HEK293 (cell line): ENCODE results near the gene ATP8A2.
"Not testable (repeated sequence)": the region's sequence is repeated elsewhere in the genome, so short reads cannot be mapped to it uniquely, and the experiment has no call there.

ENCODE experiments used
- CTCF ChIA-PET: fragments of 350-600 bp; formaldehyde crosslinking; extraction: SDS; loops from one replicate; lab custom pipeline; 2021; ENCODE audit warnings: antibody characterized with exemption; lab: Yijun Ruan, JAX
- POLR2A ChIA-PET: fragments of 300-600 bp; formaldehyde crosslinking; extraction: SDS; loops from one replicate; lab custom pipeline; 2020; ENCODE audit warnings: antibody characterized with exemption, inconsistent platforms; lab: Yijun Ruan, JAX
- H3K27ac ChIP-seq: fragments of 200-500 bp; sonication (Bioruptor generic); 2 replicates; pipeline ENCODE4 v1.5.1; 2014; ENCODE audit warnings: low read depth, low read length, control low read depth, inconsistent platforms; ENCODE audit errors: extremely low read depth
- H3K36me3 ChIP-seq, 2 experiments: fragments of 200-500 bp in 1 of 2; sonication (Bioruptor generic) in 1 of 2; 1 replicate in 1 of 2; 2 replicates in 1 of 2; pipeline ENCODE4 v1.5.1; 2014 to 2017; ENCODE audit warnings: inconsistent platforms in 2 of 2, low read length in 2 of 2; ENCODE audit not compliant: control insufficient read depth in 2 of 2, insufficient read depth in 1 of 2
- H3K4me1 ChIP-seq: fragments of 200-500 bp; sonication (Bioruptor generic); 2 replicates; pipeline ENCODE4 v1.5.1; 2014; ENCODE audit warnings: mild to moderate bottlenecking, low read length, inconsistent platforms; ENCODE audit not compliant: control insufficient read depth, insufficient read depth
- H3K4me3 ChIP-seq: 2 replicates; pipeline ENCODE4 v1.5.1; 2011; ENCODE audit warnings: low read depth, mild to moderate bottlenecking, control low read depth, low read length, moderate library complexity
- H3K9me3 ChIP-seq: fragments of 200-500 bp; sonication (Bioruptor generic); 2 replicates; pipeline ENCODE4 v1.5.1; 2014; ENCODE audit warnings: low read depth, low read length, inconsistent platforms; ENCODE audit not compliant: control insufficient read depth, insufficient read depth
- CTCF ChIP-seq: fragments of 450-650 bp; formaldehyde crosslinking; IDR thresholded peaks from 2 replicates; pipeline ENCODE4 v1.5.1; 2016; ENCODE audit warnings: missing biosample characterization, missing genetic modification characterization
- ELK4 ChIP-seq: IDR thresholded peaks from 2 replicates; pipeline ENCODE4 v1.6.1; 2011; ENCODE audit warnings: mild to moderate bottlenecking, low read depth, low read length, borderline replicate concordance
- GFI1B ChIP-seq: fragments of 450-650 bp; formaldehyde crosslinking; IDR thresholded peaks from 2 replicates; pipeline ENCODE4 v1.5.1; 2016; ENCODE audit warnings: missing biosample characterization, missing genetic modification characterization
- HOXA7 ChIP-seq: sonication (generic); formaldehyde crosslinking; IDR thresholded peaks from 2 replicates; pipeline ENCODE4 v1.8.1; 2022; ENCODE audit warnings: missing genetic modification reagents, borderline replicate concordance
- KLF8 ChIP-seq: fragments of 450-650 bp; formaldehyde crosslinking; IDR thresholded peaks from 2 replicates; pipeline ENCODE4 v1.5.1; 2016; ENCODE audit warnings: missing biosample characterization, missing genetic modification characterization
- ZBTB7A ChIP-seq: fragments of 450-650 bp; formaldehyde crosslinking; IDR thresholded peaks from 2 replicates; pipeline ENCODE4 v1.5.1; 2016; ENCODE audit warnings: low read depth, missing biosample characterization, missing genetic modification characterization
- ZFP3 ChIP-seq: fragments of 450-650 bp; formaldehyde crosslinking; IDR thresholded peaks from 2 replicates; pipeline ENCODE4 v1.5.1; 2016; ENCODE audit warnings: low read depth, missing biosample characterization, missing genetic modification characterization
- ZNF16 ChIP-seq: fragments of 450-650 bp; formaldehyde crosslinking; IDR thresholded peaks from 2 replicates; pipeline ENCODE4 v1.5.1; 2016; ENCODE audit warnings: low read depth, missing biosample characterization, missing genetic modification characterization
- ZNF175 ChIP-seq: fragments of 450-650 bp; formaldehyde crosslinking; IDR thresholded peaks from 2 replicates; pipeline ENCODE4 v1.5.1; 2016; ENCODE audit warnings: missing biosample characterization, missing genetic modification characterization
- ZNF2 ChIP-seq: fragments of 450-650 bp; formaldehyde crosslinking; IDR thresholded peaks from 2 replicates; pipeline ENCODE4 v1.5.1; 2016; ENCODE audit warnings: missing biosample characterization, missing genetic modification characterization
- ZNF23 ChIP-seq: fragments of 450-650 bp; formaldehyde crosslinking; IDR thresholded peaks from 2 replicates; pipeline ENCODE4 v1.5.1; 2016; ENCODE audit warnings: missing biosample characterization, missing genetic modification characterization, borderline replicate concordance
- ZNF292 ChIP-seq: fragments of 450-650 bp; formaldehyde crosslinking; IDR thresholded peaks from 2 replicates; pipeline ENCODE4 v1.5.1; 2016; ENCODE audit warnings: low read depth, missing biosample characterization, missing genetic modification characterization, borderline replicate concordance
- ZNF311 ChIP-seq: fragments of 450-650 bp; formaldehyde crosslinking; IDR thresholded peaks from 2 replicates; pipeline ENCODE4 v1.5.1; 2017; ENCODE audit warnings: missing biosample characterization, missing genetic modification characterization, borderline replicate concordance
- ZNF449 ChIP-seq: fragments of 450-650 bp; formaldehyde crosslinking; IDR thresholded peaks from 2 replicates; pipeline ENCODE4 v1.5.1; 2017; ENCODE audit warnings: missing biosample characterization, mild to moderate bottlenecking, missing genetic modification characterization, moderate library complexity
- ZNF48 ChIP-seq: fragments of 450-650 bp; formaldehyde crosslinking; IDR thresholded peaks from 2 replicates; pipeline ENCODE4 v1.5.1; 2016; ENCODE audit warnings: missing biosample characterization, missing genetic modification characterization
- ZNF529 ChIP-seq: fragments of 450-650 bp; formaldehyde crosslinking; IDR thresholded peaks from 2 replicates; pipeline ENCODE4 v1.5.1; 2017; ENCODE audit warnings: missing genetic modification characterization, missing biosample characterization; ENCODE audit not compliant: insufficient replicate concordance
- ZNF530 ChIP-seq: fragments of 450-650 bp; formaldehyde crosslinking; IDR thresholded peaks from 2 replicates; pipeline ENCODE4 v1.5.1; 2016; ENCODE audit warnings: low read depth, missing biosample characterization, missing genetic modification characterization
- ZNF623 ChIP-seq: fragments of 450-650 bp; formaldehyde crosslinking; IDR thresholded peaks from 2 replicates; pipeline ENCODE4 v1.5.1; 2016; ENCODE audit warnings: missing biosample characterization, missing genetic modification characterization
- ZNF654 ChIP-seq: fragments of 450-650 bp; formaldehyde crosslinking; IDR thresholded peaks from 2 replicates; pipeline ENCODE4 v1.5.1; 2016; ENCODE audit warnings: low read depth, missing biosample characterization, missing genetic modification characterization
- ZNF707 ChIP-seq: fragments of 450-650 bp; formaldehyde crosslinking; IDR thresholded peaks from 2 replicates; pipeline ENCODE4 v1.5.1; 2016; ENCODE audit warnings: missing biosample characterization, missing genetic modification characterization
- ZNF747 ChIP-seq: fragments of 450-650 bp; formaldehyde crosslinking; IDR thresholded peaks from 2 replicates; pipeline ENCODE4 v1.5.1; 2016; ENCODE audit warnings: missing biosample characterization, missing genetic modification characterization
- ZSCAN23 ChIP-seq: fragments of 450-650 bp; formaldehyde crosslinking; IDR thresholded peaks from 2 replicates; pipeline ENCODE4 v1.5.1; 2016; ENCODE audit warnings: missing biosample characterization, missing genetic modification characterization

ATP8A2 gene

DNA sequence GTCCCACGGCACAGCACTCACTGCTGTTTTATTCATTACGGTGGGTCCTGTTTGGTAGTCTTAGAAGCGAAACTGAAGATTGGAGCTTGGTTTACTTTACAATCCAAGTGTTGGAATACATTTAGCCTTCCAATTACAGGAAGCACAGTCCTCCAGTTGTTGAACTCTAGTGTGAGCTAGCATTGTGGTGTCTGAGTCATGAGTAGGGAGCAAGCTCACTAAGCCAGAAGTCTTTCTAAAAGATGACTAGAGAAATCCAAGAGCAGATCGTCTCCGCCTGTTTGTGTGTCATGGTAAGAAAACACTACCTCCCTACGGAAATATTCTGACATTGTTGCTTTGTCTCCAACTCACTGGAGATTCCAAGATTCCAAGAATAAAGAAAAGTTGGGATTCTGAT is 690.2 kb downstream of the ATP8A2 start:
- H3K9me3 ChIP-seq = no peaks in the 10 kb centered on the region
- H3K4me3 ChIP-seq = no peak overlapping the region
- CTCF ChIA-PET = interaction anchor here (0.7 to 1.6 kb wide), 6 partner anchors 10 to 577 kb away, joined by 3 to 9 read pairs (median 4); no protein-coding TSS in a partner anchor
- H3K36me3 ChIP-seq = no peaks in the 10 kb centered on the region
- TF ChIP-seq ZNF747 (tag by site-specific recombination) (no peak), ZNF311 (tag by site-specific recombination) (no peak), ZSCAN23 (tag by site-specific recombination) (no peak), ZNF707 (tag by site-specific recombination) (no peak), ZNF530 (tag by site-specific recombination) (no peak), ELK4 (no peak), ZNF175 (no peak), KLF8 (tag by site-specific recombination) (no peak), ZNF449 (no peak), ZBTB7A (no peak), ZNF623 (tag by site-specific recombination) (no peak), ZNF2 (tag by site-specific recombination) (no peak), GFI1B (tag by site-specific recombination) (no peak), ZNF23 (tag by site-specific recombination) (no peak), ZNF529 (tag by site-specific recombination) (no peak)
- TF ChIP-seq, all 188 proteins: peak for 0
- Histone ChIP-seq H3K4me1 (no peaks in the 10 kb centered on the region), H3K27ac (no peak overlapping the region)
- POLR2A ChIA-PET = no interaction called here

DNA sequence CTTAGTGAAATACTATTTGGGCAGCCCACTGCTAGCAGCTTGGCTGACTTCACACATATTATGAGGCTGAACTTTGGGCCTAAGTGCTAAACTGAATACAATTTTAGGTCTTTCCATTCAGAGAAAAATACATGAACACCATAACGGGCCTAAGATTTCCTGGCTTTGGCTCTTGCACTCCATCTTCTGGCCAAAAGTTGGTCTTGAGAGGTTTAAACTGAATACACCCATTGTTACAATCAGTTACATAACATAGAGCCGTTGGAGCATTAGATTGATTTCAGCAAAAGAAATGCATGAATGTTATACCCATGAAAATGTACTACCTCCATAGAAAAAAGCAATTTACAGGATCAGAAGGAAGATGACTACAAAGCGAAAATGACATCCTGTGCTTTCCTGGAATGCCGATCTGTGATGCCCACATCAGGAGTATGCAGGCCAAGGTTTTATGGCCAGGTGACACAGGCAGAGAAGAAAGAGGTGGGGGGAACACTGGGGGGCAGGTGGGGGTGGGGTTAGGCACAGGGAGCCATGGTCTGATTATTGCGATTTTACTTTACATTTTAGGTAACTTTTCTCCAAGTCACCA is 691.2 kb downstream of the ATP8A2 start:
- Histone ChIP-seq H3K4me3 (no peak overlapping the region), H3K36me3 (no peaks in the 10 kb centered on the region), H3K4me1 (no peaks in the 10 kb centered on the region), H3K27ac (no peak overlapping the region), H3K9me3 (no peaks in the 10 kb centered on the region)
- TF ChIP-seq CTCF (tag by site-specific recombination) (peak; percentile 12; the same call in 1 of the 2 replicates), HOXA7 (CRISPR knock-in tag) (no peak), ZNF654 (peak; percentile 88), ZNF292 (tag by site-specific recombination) (no peak), ZFP3 (tag by site-specific recombination) (no peak), ZNF16 (tag by site-specific recombination) (no peak), ZNF48 (tag by site-specific recombination) (no peak)
- ChIA-PET POLR2A (no interaction called here), CTCF (interaction anchor here (1.6 kb wide), 1 partner anchor 9 kb away, joined by 9 read pairs; no protein-coding TSS in a partner anchor)

DNA sequence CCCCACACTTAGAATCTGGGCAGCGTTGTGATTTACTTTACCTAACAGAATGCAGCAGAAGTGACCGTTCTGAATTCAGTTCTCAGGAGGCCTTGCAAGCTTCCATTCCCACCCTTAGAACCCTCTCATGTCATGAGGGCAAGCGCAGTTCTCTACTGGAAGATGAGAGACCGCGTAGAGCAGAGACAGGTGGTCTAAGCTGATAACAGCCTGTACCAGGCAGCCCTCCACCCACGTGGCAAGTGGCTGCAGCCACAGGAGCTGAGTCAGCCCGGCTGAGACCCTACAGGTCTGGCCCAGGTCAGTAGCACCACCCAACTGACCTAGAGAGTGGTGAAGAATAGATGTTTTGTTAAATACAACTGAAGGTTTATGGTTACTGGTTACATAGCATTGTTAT is 694.7 kb downstream of the ATP8A2 start:
- H3K9me3 ChIP-seq, H3K36me3 ChIP-seq, H3K4me3 ChIP-seq, H3K27ac ChIP-seq, H3K4me1 ChIP-seq, POLR2A ChIA-PET: not testable (repeated sequence)
- CTCF ChIA-PET = interaction anchor here (0.9 kb wide), 1 partner anchor 492 kb away, joined by 3 read pairs; no protein-coding TSS in a partner anchor
